Stomach (tissue), 4 donors: Measurements from ENCODE around the gene DLGAP1.

Experiments
- EP300 ChIP-seq: sonication (generic); formaldehyde crosslinking; IDR thresholded peaks from one replicate; pipeline ENCODE4 v1.6.1; 2017; ENCODE audit warnings: antibody characterized with exemption
- POLR2A ChIP-seq, 4 donors: fragments of 450-650 bp; IDR thresholded peaks; one replicate each; pipeline ENCODE4 v1.6.1; 2016; ENCODE audit warnings: antibody characterized with exemption in 4 of 4, control low read depth in 2 of 4, mild to moderate bottlenecking in 1 of 4, moderate library complexity in 1 of 4
- POLR2AphosphoS5 ChIP-seq, 3 donors: sonication (generic); formaldehyde crosslinking; IDR thresholded peaks; one replicate each; pipeline ENCODE4 v1.6.1; 2016; ENCODE audit warnings: antibody characterized with exemption in 3 of 3
- TF ChIP-seq, protein P1 (sequence below), 7 experiments: fragments of 450-650 bp in 4 of 7; fragments of 200-600 bp in 3 of 7; sonication (generic) in 3 of 7; IDR thresholded peaks; one replicate each; pipeline ENCODE4 v1.5.1; 2016 to 2019; ENCODE audit warnings: antibody characterized with exemption in 7 of 7, control low read depth in 2 of 7, mild to moderate bottlenecking in 1 of 7

DNA sequence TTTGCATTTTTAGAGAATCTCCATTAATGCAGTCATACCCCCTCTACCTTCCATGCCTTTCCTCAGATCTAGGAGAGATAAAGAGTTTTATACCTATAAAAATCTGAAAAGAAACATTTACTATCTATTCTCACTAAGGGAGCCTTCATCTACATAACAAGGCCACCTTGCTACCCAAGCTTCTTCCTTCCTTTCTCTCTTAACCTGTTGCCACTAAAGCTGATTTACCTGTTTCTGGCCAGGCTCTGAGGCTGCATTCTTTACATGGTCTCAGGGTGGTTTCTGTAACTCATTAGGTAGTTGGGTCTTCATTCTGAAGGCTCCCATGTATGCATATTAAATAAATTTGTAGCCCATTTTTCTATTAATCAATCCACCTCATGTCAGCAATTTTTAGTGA, 391.6 kb downstream of the DLGAP1 start:
- TF ChIP-seq, protein P1, sequence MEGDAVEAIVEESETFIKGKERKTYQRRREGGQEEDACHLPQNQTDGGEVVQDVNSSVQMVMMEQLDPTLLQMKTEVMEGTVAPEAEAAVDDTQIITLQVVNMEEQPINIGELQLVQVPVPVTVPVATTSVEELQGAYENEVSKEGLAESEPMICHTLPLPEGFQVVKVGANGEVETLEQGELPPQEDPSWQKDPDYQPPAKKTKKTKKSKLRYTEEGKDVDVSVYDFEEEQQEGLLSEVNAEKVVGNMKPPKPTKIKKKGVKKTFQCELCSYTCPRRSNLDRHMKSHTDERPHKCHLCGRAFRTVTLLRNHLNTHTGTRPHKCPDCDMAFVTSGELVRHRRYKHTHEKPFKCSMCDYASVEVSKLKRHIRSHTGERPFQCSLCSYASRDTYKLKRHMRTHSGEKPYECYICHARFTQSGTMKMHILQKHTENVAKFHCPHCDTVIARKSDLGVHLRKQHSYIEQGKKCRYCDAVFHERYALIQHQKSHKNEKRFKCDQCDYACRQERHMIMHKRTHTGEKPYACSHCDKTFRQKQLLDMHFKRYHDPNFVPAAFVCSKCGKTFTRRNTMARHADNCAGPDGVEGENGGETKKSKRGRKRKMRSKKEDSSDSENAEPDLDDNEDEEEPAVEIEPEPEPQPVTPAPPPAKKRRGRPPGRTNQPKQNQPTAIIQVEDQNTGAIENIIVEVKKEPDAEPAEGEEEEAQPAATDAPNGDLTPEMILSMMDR (IDR thresholded peaks at IDR 0.05): no peak
- TF ChIP-seq POLR2AphosphoS5 (IDR thresholded peaks at IDR 0.05): no peak
- no peak for TF ChIP-seq EP300
- TF ChIP-seq POLR2A (IDR thresholded peaks at IDR 0.05): no peak
